Mucosa of rectum (tissue), 2 donors: ENCODE measurements around the gene STON1.

Experiments used
- H3K27ac ChIP-seq, 2 donors: one replicate each; pipeline ENCODE4 v1.7.0; 2013; ENCODE audit warnings: inconsistent platforms in 2 of 2, low read depth in 2 of 2, low read length in 2 of 2
- H3K27me3 ChIP-seq, 2 donors: one replicate each; pipeline ENCODE4 v1.7.0; 2013; ENCODE audit warnings: low read length in 2 of 2; ENCODE audit not compliant: control insufficient read depth in 2 of 2, insufficient read depth in 2 of 2
- H3K36me3 ChIP-seq, 2 donors: one replicate each; pipeline ENCODE4 v1.7.0; 2013; ENCODE audit warnings: low read length in 2 of 2; ENCODE audit not compliant: control insufficient read depth in 2 of 2, insufficient read depth in 2 of 2
- H3K4me1 ChIP-seq, 2 donors: one replicate each; pipeline ENCODE4 v1.7.0; 2013; ENCODE audit warnings: low read length in 2 of 2, mild to moderate bottlenecking in 1 of 2; ENCODE audit not compliant: control insufficient read depth in 2 of 2, insufficient read depth in 2 of 2
- H3K4me3 ChIP-seq, 2 donors: one replicate each; pipeline ENCODE4 v1.7.0; 2013; ENCODE audit warnings: low read length in 2 of 2
- H3K9ac ChIP-seq, 2 donors: one replicate each; pipeline ENCODE4 v1.7.0; 2013; ENCODE audit warnings: low read length in 2 of 2, low read depth in 1 of 2, mild to moderate bottlenecking in 1 of 2
- H3K9me3 ChIP-seq, 2 donors: one replicate each; pipeline ENCODE4 v1.7.0; 2013; ENCODE audit warnings: low read length in 2 of 2; ENCODE audit not compliant: control insufficient read depth in 2 of 2
- donor health status: healthy.
- donor health status: Normal muscosa, but diverticular disease.

The STON1 gene

DNA sequence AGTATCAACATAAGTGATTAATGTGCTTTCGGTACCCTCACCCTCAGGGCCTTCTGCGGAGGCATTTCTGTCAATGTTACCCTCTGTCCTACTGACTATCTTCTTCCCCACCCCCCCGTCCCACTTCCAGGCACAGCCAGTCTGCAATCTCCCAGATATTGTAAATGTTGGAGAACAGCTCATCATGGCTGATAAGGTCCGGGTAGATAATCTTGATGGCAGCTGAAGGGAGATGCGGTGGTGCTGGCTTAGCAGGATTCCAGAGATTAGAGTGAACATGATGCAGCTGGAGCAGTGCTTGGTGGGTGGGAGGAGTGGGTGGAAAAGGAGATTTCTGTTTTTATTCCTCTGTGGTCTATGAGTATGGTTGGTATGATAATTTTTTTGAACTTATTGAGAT, 103.2 kb downstream of the STON1 start:
- Histone ChIP-seq H3K9me3 (no peaks in the 10 kb centered on the region), H3K27me3 (no peaks in the 10 kb centered on the region), H3K27ac (no peak overlapping the region), H3K9ac (no peak overlapping the region), H3K4me1 (no peaks in the 10 kb centered on the region), H3K36me3 (no peaks in the 10 kb centered on the region), H3K4me3 (no peak overlapping the region)

- Histone ChIP-seq H3K4me3 (no peak overlapping the region), H3K9me3 (no peaks in the 10 kb centered on the region), H3K36me3 (no peaks in the 10 kb centered on the region), H3K27me3 (no peaks in the 10 kb centered on the region), H3K27ac (no peak overlapping the region), H3K9ac (no peak overlapping the region), H3K4me1 (no peaks in the 10 kb centered on the region)
These were observed 105.8 kb downstream of the STON1 start for GRCh38 chr2:48635786-48636185.

DNA sequence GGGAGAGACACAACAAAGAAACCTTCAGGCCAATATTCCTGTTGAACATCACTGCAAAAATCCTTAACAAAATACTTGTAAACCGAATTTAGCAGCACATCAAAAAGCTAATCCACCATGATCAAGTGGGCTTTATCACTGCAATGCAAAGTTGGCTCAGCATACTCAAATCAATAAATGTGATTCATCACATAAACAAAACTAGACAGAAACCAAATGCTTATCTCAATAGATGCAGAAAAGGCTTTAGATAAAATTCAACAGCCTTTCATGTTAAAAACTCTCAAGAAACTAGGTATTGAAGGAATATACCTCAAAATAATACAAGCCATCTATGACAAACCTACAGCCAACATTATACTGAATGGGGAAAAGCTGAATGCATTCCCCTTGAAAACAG, 108.3 kb downstream of the STON1 start:
- Histone ChIP-seq H3K9ac (no peak overlapping the region), H3K36me3 (no peaks in the 10 kb centered on the region), H3K27ac (no peak overlapping the region), H3K27me3 (no peaks in the 10 kb centered on the region), H3K9me3 (no peaks in the 10 kb centered on the region), H3K4me3 (no peak overlapping the region), H3K4me1 (no peaks in the 10 kb centered on the region)
